ENCODE data around the gene RNF4.
"Not testable (repeated sequence)": the region's sequence is repeated elsewhere in the genome, so short reads cannot be mapped to it uniquely, and the experiment has no call there.

RNF4 gene

GRCh38 chr4:2486981-2487380 lies 18.1 kb downstream of the RNF4 start:
- DNase-seq (ENCODE audit: low read depth in 2 of 2) = no peak

- DNase-seq (ENCODE audit: low read depth in 2 of 2) = no peak
Measured at GRCh38 chr4:2487632-2488031, 18.7 kb downstream of the RNF4 start.

GRCh38 chr4:2489081-2489805 lies 20.3 kb downstream of the RNF4 start:
- no peak for DNase-seq (ENCODE audit: low read depth in 2 of 2)

- no peak for DNase-seq (ENCODE audit: low read depth in 2 of 2)
Measured at GRCh38 chr4:2489841-2490552, 21.1 kb downstream of the RNF4 start.

GRCh38 chr4:2492970-2493369 lies 24.1 kb downstream of the RNF4 start:
- DNase-seq (ENCODE audit: low read depth in 2 of 2) = no peak

GRCh38 chr4:2494992-2495391 lies 26.1 kb downstream of the RNF4 start:
- no peak for DNase-seq (ENCODE audit: low read depth in 2 of 2)

GRCh38 chr4:2497324-2497723 lies 28.4 kb downstream of the RNF4 start:
- DNase-seq (ENCODE audit: low read depth in 2 of 2) = no peak

- no peak for DNase-seq (ENCODE audit: low read depth in 2 of 2)
Measured at GRCh38 chr4:2497931-2498330, 29.0 kb downstream of the RNF4 start.

- no peak for DNase-seq (ENCODE audit: low read depth in 2 of 2)
Measured at GRCh38 chr4:2500547-2500946, 31.6 kb downstream of the RNF4 start.

- DNase-seq (ENCODE audit: low read depth in 2 of 2) = no peak
Measured at GRCh38 chr4:2501034-2501594, 32.2 kb downstream of the RNF4 start.

- DNase-seq (ENCODE audit: low read depth in 2 of 2) = no peak
Measured at GRCh38 chr4:2503809-2504208, 34.9 kb downstream of the RNF4 start.

- DNase-seq (ENCODE audit: low read depth in 2 of 2) = no peak
Measured at GRCh38 chr4:2507259-2507658, 38.4 kb downstream of the RNF4 start.

GRCh38 chr4:2507855-2508254 lies 38.9 kb downstream of the RNF4 start:
- no peak for DNase-seq (ENCODE audit: low read depth in 2 of 2)

GRCh38 chr4:2510351-2511259 lies 41.7 kb downstream of the RNF4 start:
- DNase-seq (ENCODE audit: low read depth in 2 of 2) = no peak

- no peak for DNase-seq (ENCODE audit: low read depth in 2 of 2)
Measured at GRCh38 chr4:2511645-2512131, 42.8 kb downstream of the RNF4 start.

- no peak for DNase-seq (ENCODE audit: low read depth in 2 of 2)
Measured at GRCh38 chr4:2512396-2513135, 43.7 kb downstream of the RNF4 start.

GRCh38 chr4:2514193-2514592 lies 45.3 kb downstream of the RNF4 start:
- DNase-seq (ENCODE audit: low read depth in 2 of 2) = not testable (repeated sequence)

GRCh38 chr4:2514944-2515343 lies 46.0 kb downstream of the RNF4 start:
- not testable (repeated sequence) for DNase-seq (ENCODE audit: low read depth in 2 of 2)

- DNase-seq (ENCODE audit: low read depth in 2 of 2) = no peak
Measured at GRCh38 chr4:2515830-2516550, 47.1 kb downstream of the RNF4 start.

- no peak for DNase-seq (ENCODE audit: low read depth in 2 of 2)
Measured at GRCh38 chr4:2516635-2517034, 47.7 kb downstream of the RNF4 start.

All from stimulated activated CD8-positive, alpha-beta memory T cell treated with anti-CD3 and anti-CD28 coated beads, Interleukin-15, amount 100 ng/mL, for 4 hours (primary cell).